Prostate gland (tissue), 2 donors: Measurements from ENCODE around the gene LSM3. TPM values are rescaled to one million over a fixed set of nuclear protein-coding genes. Genes with fewer than 3 reads are reported as not detected.
A peak's percentile ranks its signal among the peaks of the same experiment; 100 is the strongest.

Experiments used
- DNase-seq: peaks from one replicate; pipeline ENCODE4 v3.0.0-alpha.2; 2019; ENCODE audit warnings: low spot score
- H3K27ac ChIP-seq, 2 donors: fragments of 200-600 bp; sonication (generic); 2 replicates each; pipeline ENCODE4 v1.5.1; 2017 to 2019
- H3K27me3 ChIP-seq: fragments of 200-600 bp; sonication (generic); replicated peaks from 2 replicates; pipeline ENCODE4 v1.5.1; 2019; ENCODE audit not compliant: insufficient read depth
- H3K36me3 ChIP-seq, 2 donors: fragments of 200-600 bp; sonication (generic); 1 replicate in 1 of 2; 2 replicates in 1 of 2; pipeline versions ENCODE4 v1.5.1 to v1.8.1; 2017 to 2019
- H3K4me1 ChIP-seq: fragments of 200-600 bp; sonication (generic); replicated peaks from 2 replicates; pipeline ENCODE4 v1.5.1; 2019
- H3K4me3 ChIP-seq, 2 donors: fragments of 200-600 bp; sonication (generic); 2 replicates each; pipeline ENCODE4 v1.5.1; 2017 to 2019
- H3K9me3 ChIP-seq: fragments of 200-600 bp; sonication (generic); 2 replicates; pipeline ENCODE4 v1.5.1; 2017
- POLR2A ChIP-seq: fragments of 450-650 bp; IDR thresholded peaks from one replicate; pipeline ENCODE4 v1.6.1; 2016; ENCODE audit warnings: antibody characterized with exemption, mild to moderate bottlenecking
- POLR2AphosphoS5 ChIP-seq: sonication (generic); formaldehyde crosslinking; IDR thresholded peaks from one replicate; pipeline ENCODE4 v1.6.1; 2017; ENCODE audit warnings: antibody characterized with exemption
- WGBS: methylation state at CpG from one replicate; pipeline ENCODE4 v1.1.5; 2018; 5-methylcytosine and 5-hydroxymethylcytosine counted together
- intact Hi-C: fragments of 100-400 bp; cut with DNase I; formaldehyde crosslinking; loops from one replicate; pipeline ENCODE4 v1.14.2; 2022
- total RNA-seq, 2 donors: library from RNA; depleted of rRNA; stranded (reverse); fragments of >200 nt; gene quantifications; one replicate each; pipeline ENCODE4 v1.1.0, GENCODE V29; 2016
- TF ChIP-seq, protein P1 (sequence below), 4 experiments: fragments of 200-600 bp in 2 of 4; fragments of 450-650 bp in 2 of 4; sonication (generic) in 2 of 4; IDR thresholded peaks; 1 replicate in 3 of 4; 2 replicates in 1 of 4; pipeline ENCODE4 v1.5.1; 2016 to 2019; ENCODE audit warnings: antibody characterized with exemption in 4 of 4, mild to moderate bottlenecking in 2 of 4, moderate library complexity in 2 of 4

The LSM3 gene
- total RNA-seq, 2 donors from 2014 or later: 15.0 to 15.1 TPM

DNA sequence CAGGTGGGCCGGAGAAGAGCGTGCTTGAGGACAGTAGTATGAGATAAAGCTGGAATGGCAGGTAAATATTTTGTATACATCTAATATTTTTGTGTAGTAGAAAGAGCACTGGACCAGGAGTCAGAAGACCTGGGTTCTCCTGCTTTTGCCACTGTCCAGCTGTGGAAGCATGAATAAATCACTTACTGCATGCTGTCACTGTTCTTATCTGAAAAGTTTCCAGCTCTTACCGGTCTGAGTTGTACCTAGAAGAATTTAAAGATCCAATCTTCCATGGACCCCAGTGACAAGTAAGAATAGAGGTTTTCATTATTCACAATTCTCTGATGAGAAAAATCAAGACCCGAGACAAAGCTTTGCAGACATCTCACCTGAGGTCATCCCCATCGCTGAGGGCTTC, 6.1 kb upstream of the LSM3 start:
- Histone ChIP-seq H3K27ac (no peak overlapping the region), H3K4me1 (no peaks in the 10 kb centered on the region), H3K27me3 (no peaks in the 10 kb centered on the region), H3K4me3 (no peak overlapping the region), H3K9me3 (no peaks in the 10 kb centered on the region), H3K36me3 (peaks cover 0 to 8% of the 10 kb centered on the region in 2 donors)
- TF ChIP-seq POLR2A: no peak
- TF ChIP-seq POLR2AphosphoS5: no peak
- TF ChIP-seq, protein P1, sequence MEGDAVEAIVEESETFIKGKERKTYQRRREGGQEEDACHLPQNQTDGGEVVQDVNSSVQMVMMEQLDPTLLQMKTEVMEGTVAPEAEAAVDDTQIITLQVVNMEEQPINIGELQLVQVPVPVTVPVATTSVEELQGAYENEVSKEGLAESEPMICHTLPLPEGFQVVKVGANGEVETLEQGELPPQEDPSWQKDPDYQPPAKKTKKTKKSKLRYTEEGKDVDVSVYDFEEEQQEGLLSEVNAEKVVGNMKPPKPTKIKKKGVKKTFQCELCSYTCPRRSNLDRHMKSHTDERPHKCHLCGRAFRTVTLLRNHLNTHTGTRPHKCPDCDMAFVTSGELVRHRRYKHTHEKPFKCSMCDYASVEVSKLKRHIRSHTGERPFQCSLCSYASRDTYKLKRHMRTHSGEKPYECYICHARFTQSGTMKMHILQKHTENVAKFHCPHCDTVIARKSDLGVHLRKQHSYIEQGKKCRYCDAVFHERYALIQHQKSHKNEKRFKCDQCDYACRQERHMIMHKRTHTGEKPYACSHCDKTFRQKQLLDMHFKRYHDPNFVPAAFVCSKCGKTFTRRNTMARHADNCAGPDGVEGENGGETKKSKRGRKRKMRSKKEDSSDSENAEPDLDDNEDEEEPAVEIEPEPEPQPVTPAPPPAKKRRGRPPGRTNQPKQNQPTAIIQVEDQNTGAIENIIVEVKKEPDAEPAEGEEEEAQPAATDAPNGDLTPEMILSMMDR (IDR thresholded peaks at IDR 0.05): no peak
- 95% methylated on average over 5 of the region's 5 CpGs for WGBS
- intact Hi-C loops: no loop called here
- DNase-seq: no peak

DNA sequence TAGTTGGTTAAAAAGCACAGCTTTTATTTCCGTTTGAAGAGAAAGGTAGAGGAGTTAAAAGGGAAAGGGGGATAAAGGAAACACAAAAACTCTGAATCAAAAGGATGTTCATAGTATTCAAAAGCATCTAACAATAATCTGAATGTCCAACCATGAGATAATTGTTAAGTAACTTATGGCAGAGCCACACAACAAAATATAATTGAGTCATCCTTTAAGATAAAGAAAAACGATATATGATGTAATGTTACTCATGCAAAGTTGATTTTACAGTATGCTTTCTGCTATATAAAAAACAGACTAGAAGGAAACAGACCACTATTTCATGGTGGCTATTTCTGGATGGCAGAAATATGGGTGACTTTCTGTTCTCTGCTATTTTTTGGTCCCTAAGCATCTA, 4.1 kb upstream of the LSM3 start:
- 76% methylated on average over 2 of the region's 2 CpGs for WGBS
- Histone ChIP-seq H3K36me3 (peaks cover 0 to 8% of the 10 kb centered on the region in 2 donors), H3K9me3 (no peaks in the 10 kb centered on the region), H3K27me3 (no peaks in the 10 kb centered on the region), H3K27ac (no peak overlapping the region), H3K4me1 (peaks cover 3% of the 10 kb centered on the region), H3K4me3 (no peak overlapping the region)
- intact Hi-C loops: no loop called here
- TF ChIP-seq, protein P1 (IDR thresholded peaks at IDR 0.05): no peak
- TF ChIP-seq POLR2AphosphoS5 (no peak), POLR2A (no peak)
- DNase-seq: no peak

DNA sequence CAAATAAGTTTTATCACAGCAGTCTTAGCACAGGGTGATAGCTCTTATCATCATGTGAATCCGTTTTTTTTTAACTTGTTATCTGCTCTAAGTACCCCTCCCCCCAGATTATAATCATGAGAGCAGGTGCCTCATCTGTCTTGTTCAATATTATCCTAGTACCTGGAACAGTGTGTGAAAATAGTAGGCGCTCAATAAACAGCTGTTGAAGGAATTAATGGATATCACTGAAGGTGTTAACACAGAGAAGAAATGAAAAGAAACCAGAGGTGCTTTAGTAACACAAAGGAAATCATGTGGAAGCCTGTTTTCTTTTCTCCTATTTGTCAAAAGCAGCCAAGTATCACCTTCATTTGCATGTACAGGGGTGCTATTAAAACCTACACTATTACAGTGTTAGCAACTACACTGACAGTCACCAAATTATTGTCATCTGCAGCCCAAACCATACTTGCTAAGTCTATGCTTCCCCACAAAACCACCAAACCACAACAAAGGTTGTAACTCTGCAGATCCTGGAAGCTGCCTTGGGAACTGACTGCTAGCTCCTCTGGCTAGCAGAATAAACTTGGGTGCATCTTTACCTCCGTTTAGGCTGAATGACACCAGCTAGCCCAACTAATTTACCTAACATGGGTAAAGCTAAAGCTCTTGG, 3.1 kb upstream of the LSM3 start:
- Histone ChIP-seq H3K9me3 (no peaks in the 10 kb centered on the region), H3K27me3 (no peaks in the 10 kb centered on the region), H3K4me1 (peaks cover 8% of the 10 kb centered on the region), H3K36me3 (peaks cover 0 to 8% of the 10 kb centered on the region in 2 donors), H3K27ac (no peak overlapping the region), H3K4me3 (no peak overlapping the region)
- DNase-seq: no peak
- intact Hi-C loops: loop anchor here (2.0 kb wide), 1 partner anchor 51 kb away; the partner anchor contains the start of genes CHCHD4 and TMEM43
- 60% methylated on average over 3 of the region's 3 CpGs for WGBS
- TF ChIP-seq POLR2AphosphoS5 (no peak), POLR2A (no peak)
- TF ChIP-seq, protein P1 (IDR thresholded peaks at IDR 0.05): no peak

DNA sequence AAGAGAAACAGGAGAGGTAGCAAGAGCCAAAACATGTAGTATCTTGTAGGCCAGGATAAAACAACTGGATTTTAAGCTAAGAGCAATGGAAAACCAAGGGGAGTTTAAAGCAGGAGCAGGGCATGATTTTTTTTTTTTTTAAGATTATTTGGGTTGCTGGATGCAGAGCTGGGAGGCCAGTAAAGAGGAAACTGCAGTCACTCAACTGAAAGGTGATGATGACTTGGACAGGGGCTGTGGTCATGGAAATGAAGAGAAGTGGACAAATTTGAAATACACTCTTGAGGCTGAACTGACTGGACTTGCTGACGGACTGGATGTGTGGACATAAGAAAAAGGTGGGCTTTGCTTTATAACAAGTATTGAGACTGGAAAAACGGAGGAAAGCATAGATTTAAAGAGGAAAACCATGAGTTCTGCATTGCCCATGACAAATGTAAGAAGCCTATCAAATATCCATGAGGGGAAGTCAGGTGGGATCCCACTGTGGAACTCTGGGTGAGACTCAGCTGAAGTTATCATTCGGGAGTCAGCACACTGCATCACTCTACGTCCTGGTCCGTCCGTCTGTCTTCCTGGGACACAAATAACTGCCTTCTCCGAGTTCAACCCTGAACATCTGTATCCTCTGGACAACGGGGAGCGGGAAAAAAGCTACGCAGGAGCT, 904 bp upstream of the LSM3 start:
- Histone ChIP-seq H3K27me3 (no peaks in the 10 kb centered on the region), H3K9me3 (no peaks in the 10 kb centered on the region), H3K36me3 (no peaks in the 10 kb centered on the region), H3K4me1 (peaks cover 8% of the 10 kb centered on the region), H3K4me3 (peak overlapping the region; percentile 77 to 93), H3K27ac (peak overlapping the region; percentile 88 to 95)
- 2% methylated on average over 10 of the region's 10 CpGs for WGBS
- intact Hi-C loops: loop anchor here (2.0 kb wide), 2 partner anchors 53 to 281 kb away; partner anchors contain the start of genes CHCHD4 and TMEM43
- no peak for TF ChIP-seq POLR2A
- TF ChIP-seq POLR2AphosphoS5: no peak
- TF ChIP-seq, protein P1 (IDR thresholded peaks at IDR 0.05): no peak
- DNase-seq: no peak
